ENCODE data around the gene CCND1.

DNA sequence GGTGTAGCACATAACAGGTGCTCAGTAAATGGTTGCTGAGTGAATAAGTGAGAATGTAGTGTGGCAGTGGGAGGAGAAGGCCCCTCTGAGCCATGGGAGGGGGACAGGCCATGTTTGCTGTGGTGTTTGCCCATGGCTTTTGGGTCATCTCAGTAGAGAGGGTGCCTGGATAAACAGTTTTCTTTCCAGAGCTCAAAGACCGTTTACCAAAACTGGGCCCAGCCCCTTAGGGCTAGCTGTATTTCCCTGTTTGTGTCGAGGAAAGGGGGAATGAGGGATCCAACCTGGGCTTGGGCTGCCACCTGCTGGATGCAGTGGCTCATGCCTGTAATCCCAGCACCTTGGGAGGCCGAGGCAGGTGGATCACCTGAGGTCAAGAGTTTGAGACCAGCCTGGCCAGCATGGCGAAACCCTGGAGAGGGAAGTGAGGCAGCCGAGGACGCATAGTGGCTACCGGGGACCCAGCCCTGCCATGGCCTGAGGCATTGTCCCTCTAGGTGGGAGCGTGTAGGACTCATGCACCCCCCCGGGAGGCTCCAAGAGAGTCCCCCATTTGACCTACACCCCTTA, 42.9 kb downstream of the CCND1 start:
- no peak for TF ChIP-seq POLR2A (IDR thresholded peaks at IDR 0.05)
- TF ChIP-seq, protein P1, sequence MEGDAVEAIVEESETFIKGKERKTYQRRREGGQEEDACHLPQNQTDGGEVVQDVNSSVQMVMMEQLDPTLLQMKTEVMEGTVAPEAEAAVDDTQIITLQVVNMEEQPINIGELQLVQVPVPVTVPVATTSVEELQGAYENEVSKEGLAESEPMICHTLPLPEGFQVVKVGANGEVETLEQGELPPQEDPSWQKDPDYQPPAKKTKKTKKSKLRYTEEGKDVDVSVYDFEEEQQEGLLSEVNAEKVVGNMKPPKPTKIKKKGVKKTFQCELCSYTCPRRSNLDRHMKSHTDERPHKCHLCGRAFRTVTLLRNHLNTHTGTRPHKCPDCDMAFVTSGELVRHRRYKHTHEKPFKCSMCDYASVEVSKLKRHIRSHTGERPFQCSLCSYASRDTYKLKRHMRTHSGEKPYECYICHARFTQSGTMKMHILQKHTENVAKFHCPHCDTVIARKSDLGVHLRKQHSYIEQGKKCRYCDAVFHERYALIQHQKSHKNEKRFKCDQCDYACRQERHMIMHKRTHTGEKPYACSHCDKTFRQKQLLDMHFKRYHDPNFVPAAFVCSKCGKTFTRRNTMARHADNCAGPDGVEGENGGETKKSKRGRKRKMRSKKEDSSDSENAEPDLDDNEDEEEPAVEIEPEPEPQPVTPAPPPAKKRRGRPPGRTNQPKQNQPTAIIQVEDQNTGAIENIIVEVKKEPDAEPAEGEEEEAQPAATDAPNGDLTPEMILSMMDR (IDR thresholded peaks at IDR 0.05 in 8 of 11, conservative IDR thresholded peaks at IDR 0.05 in 3 of 11): peak in 3 of 11 experiments; percentile 22 to 27 (median 23)
